ENCODE measurements around the gene SUGCT.

GRCh38 chr7:40300146-40300670, 165.4 kb downstream of the SUGCT start:
- TF ChIP-seq CTCF (conservative IDR thresholded peaks at IDR 0.05; ENCODE audit: low read length) (no peak), EZH2phosphoT487 (IDR thresholded peaks at IDR 0.05; ENCODE audit: borderline replicate concordance, low read depth, low read length) (no peak)

Data from OCI-LY7 (cell line).